Peyer's patch (tissue), 4 donors: ENCODE results near the gene CDC42BPG.

ENCODE experiments used
- POLR2A ChIP-seq, 2 donors: fragments of 450-650 bp; IDR thresholded peaks; one replicate each; pipeline ENCODE4 v1.5.1; 2017; ENCODE audit warnings: antibody characterized with exemption in 2 of 2, mild to moderate bottlenecking in 2 of 2, moderate library complexity in 2 of 2
- TF ChIP-seq, protein P1 (sequence below), 6 experiments: fragments of 450-650 bp in 4 of 6; fragments of 200-600 bp in 2 of 6; sonication (generic) in 1 of 6; IDR thresholded peaks; one replicate each; pipeline ENCODE4 v1.5.1; 2017 to 2019; ENCODE audit warnings: antibody characterized with exemption in 6 of 6, mild to moderate bottlenecking in 3 of 6, moderate library complexity in 1 of 6

GRCh38 chr11:64800303-64801157 lies 43.9 kb downstream of the CDC42BPG start:
- TF ChIP-seq, protein P1, sequence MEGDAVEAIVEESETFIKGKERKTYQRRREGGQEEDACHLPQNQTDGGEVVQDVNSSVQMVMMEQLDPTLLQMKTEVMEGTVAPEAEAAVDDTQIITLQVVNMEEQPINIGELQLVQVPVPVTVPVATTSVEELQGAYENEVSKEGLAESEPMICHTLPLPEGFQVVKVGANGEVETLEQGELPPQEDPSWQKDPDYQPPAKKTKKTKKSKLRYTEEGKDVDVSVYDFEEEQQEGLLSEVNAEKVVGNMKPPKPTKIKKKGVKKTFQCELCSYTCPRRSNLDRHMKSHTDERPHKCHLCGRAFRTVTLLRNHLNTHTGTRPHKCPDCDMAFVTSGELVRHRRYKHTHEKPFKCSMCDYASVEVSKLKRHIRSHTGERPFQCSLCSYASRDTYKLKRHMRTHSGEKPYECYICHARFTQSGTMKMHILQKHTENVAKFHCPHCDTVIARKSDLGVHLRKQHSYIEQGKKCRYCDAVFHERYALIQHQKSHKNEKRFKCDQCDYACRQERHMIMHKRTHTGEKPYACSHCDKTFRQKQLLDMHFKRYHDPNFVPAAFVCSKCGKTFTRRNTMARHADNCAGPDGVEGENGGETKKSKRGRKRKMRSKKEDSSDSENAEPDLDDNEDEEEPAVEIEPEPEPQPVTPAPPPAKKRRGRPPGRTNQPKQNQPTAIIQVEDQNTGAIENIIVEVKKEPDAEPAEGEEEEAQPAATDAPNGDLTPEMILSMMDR (IDR thresholded peaks at IDR 0.05) = no peak
- TF ChIP-seq POLR2A (IDR thresholded peaks at IDR 0.05) = no peak
